KOPT-K1 (cell line): ENCODE data around the gene CNOT1.
"Not testable (repeated sequence)": the region's sequence is repeated elsewhere in the genome, so short reads cannot be mapped to it uniquely, and the experiment has no call there.

Source experiments
- H3K27ac ChIP-seq: fragments of 200-600 bp; sonication (generic); 2 replicates; pipeline ENCODE4 v1.5.1; 2016; ENCODE audit warnings: antibody characterized with exemption, mild to moderate bottlenecking, low read depth, low read length; ENCODE audit not compliant: poor library complexity, severe bottlenecking
- H3K36me3 ChIP-seq: fragments of 200-600 bp; sonication (generic); 2 replicates; pipeline ENCODE4 v1.5.1; 2017; ENCODE audit warnings: antibody characterized with exemption, mild to moderate bottlenecking, low read length, moderate library complexity; ENCODE audit not compliant: insufficient read depth
- H3K9me3 ChIP-seq: fragments of 200-600 bp; sonication (generic); 2 replicates; pipeline ENCODE4 v1.5.1; 2017; ENCODE audit warnings: antibody characterized with exemption, low read length, mild to moderate bottlenecking; ENCODE audit not compliant: insufficient read depth, poor library complexity, severe bottlenecking

Gene CNOT1

GRCh38 chr16:58614860-58615259, 14.8 kb downstream of the CNOT1 start:
- Histone ChIP-seq H3K9me3 (no peaks in the 10 kb centered on the region), H3K27ac (no peak overlapping the region), H3K36me3 (peaks cover 97% of the 10 kb centered on the region)

- H3K9me3 ChIP-seq: no peaks in the 10 kb centered on the region
- H3K27ac ChIP-seq: no peak overlapping the region
- peaks cover 95% of the 10 kb centered on the region for H3K36me3 ChIP-seq
Measured at GRCh38 chr16:58614212-58614611, 15.4 kb downstream of the CNOT1 start.

- not testable (repeated sequence) for H3K9me3 ChIP-seq, H3K27ac ChIP-seq
- H3K36me3 ChIP-seq: peaks cover 95% of the 10 kb centered on the region
Measured at GRCh38 chr16:58612965-58613364, 16.7 kb downstream of the CNOT1 start.

GRCh38 chr16:58608601-58609136, 21.0 kb downstream of the CNOT1 start:
- Histone ChIP-seq H3K9me3 (no peaks in the 10 kb centered on the region), H3K27ac (no peak overlapping the region), H3K36me3 (peaks cover 88% of the 10 kb centered on the region)

- Histone ChIP-seq H3K36me3 (peaks cover 76% of the 10 kb centered on the region), H3K9me3 (no peaks in the 10 kb centered on the region), H3K27ac (no peak overlapping the region)
Measured at GRCh38 chr16:58605562-58605961, 24.1 kb downstream of the CNOT1 start.

- Histone ChIP-seq H3K36me3 (peaks cover 98% of the 10 kb centered on the region), H3K27ac (no peak overlapping the region), H3K9me3 (no peaks in the 10 kb centered on the region)
Measured at GRCh38 chr16:58591083-58591482, 38.5 kb downstream of the CNOT1 start.

GRCh38 chr16:58589326-58589905, 40.2 kb downstream of the CNOT1 start:
- Histone ChIP-seq H3K36me3 (peaks cover 98% of the 10 kb centered on the region), H3K9me3 (no peaks in the 10 kb centered on the region), H3K27ac (no peak overlapping the region)

- no peaks in the 10 kb centered on the region for H3K9me3 ChIP-seq
- H3K36me3 ChIP-seq: peaks cover 98% of the 10 kb centered on the region
- H3K27ac ChIP-seq: no peak overlapping the region
Measured at GRCh38 chr16:58588406-58588805, 41.2 kb downstream of the CNOT1 start.

- peaks cover 98% of the 10 kb centered on the region for H3K36me3 ChIP-seq
- no peak overlapping the region for H3K27ac ChIP-seq
- no peaks in the 10 kb centered on the region for H3K9me3 ChIP-seq
Measured at GRCh38 chr16:58586340-58587030, 43.1 kb downstream of the CNOT1 start.

GRCh38 chr16:58584831-58585505, 44.7 kb downstream of the CNOT1 start:
- Histone ChIP-seq H3K36me3 (peaks cover 98% of the 10 kb centered on the region), H3K9me3 (no peaks in the 10 kb centered on the region), H3K27ac (no peak overlapping the region)

GRCh38 chr16:58582971-58583765, 46.5 kb downstream of the CNOT1 start:
- Histone ChIP-seq H3K36me3 (peaks cover 98% of the 10 kb centered on the region), H3K9me3 (no peaks in the 10 kb centered on the region), H3K27ac (no peak overlapping the region)

- Histone ChIP-seq H3K27ac (no peak overlapping the region), H3K9me3 (no peaks in the 10 kb centered on the region), H3K36me3 (peaks cover 98% of the 10 kb centered on the region)
Measured at GRCh38 chr16:58582133-58582532, 47.5 kb downstream of the CNOT1 start.

- Histone ChIP-seq H3K36me3 (peaks cover 100% of the 10 kb centered on the region), H3K27ac (no peak overlapping the region), H3K9me3 (no peaks in the 10 kb centered on the region)
Measured at GRCh38 chr16:58579587-58579986, 50.0 kb downstream of the CNOT1 start.

- peaks cover 100% of the 10 kb centered on the region for H3K36me3 ChIP-seq
Measured at GRCh38 chr16:58578642-58579041, 51.0 kb downstream of the CNOT1 start.

GRCh38 chr16:58577141-58577540, 52.5 kb downstream of the CNOT1 start:
- Histone ChIP-seq H3K27ac (no peak overlapping the region), H3K36me3 (peaks cover 99% of the 10 kb centered on the region), H3K9me3 (no peaks in the 10 kb centered on the region)

More at GRCh38 chr16:58578642-58579041, 51.0 kb downstream of the CNOT1 start:
- Histone ChIP-seq H3K27ac (no peak overlapping the region), H3K9me3 (no peaks in the 10 kb centered on the region)
